ENCODE data around the gene GTPBP1.

The GTPBP1 gene

DNA sequence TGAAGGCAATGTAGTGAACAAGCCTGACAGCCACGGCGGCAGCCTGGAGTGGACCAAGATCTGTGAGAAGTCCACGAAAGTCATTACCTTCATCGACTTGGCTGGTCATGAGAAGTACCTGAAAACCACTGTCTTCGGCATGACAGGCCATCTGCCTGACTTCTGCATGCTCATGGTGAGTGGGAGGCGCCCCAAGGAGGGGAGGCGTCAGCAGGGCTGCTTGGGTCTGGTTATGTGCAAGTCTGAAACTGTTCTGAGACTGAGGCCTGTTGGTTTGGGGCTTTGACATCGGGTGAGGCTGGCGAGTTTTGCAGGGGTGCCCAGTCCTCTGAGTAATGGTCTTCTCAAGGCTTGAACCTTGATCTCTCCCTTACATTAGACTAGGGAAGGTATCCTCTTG, 11.1 kb downstream of the GTPBP1 start:
- H3K9ac ChIP-seq (ENCODE audit: low read depth, low read length, poor library complexity), result no peak overlapping the region
- peaks cover 27 to 75% of the 10 kb centered on the region in 2 donors for H3K36me3 ChIP-seq (replicated peaks in 1 of 2; ENCODE audit: control insufficient read depth in 2 of 2, insufficient read depth in 2 of 2, low read length in 2 of 2)
- WGBS, 2 donors (ENCODE audit: extremely low coverage in 2 of 2, insufficient read length in 2 of 2, insufficient replicate concordance in 1 of 2), result no CpG with 5 or more reads among the region's 9 CpGs
- H2AK5ac ChIP-seq (ENCODE audit: low read depth, low read length), result no peak overlapping the region
- peaks cover 0 to 2% of the 10 kb centered on the region in 2 donors for H3K9me3 ChIP-seq (replicated peaks in 1 of 2; ENCODE audit: control insufficient read depth in 2 of 2, insufficient read depth in 1 of 2, low read depth in 1 of 2, low read length in 2 of 2)
- H4K91ac ChIP-seq (ENCODE audit: low read depth, low read length, poor library complexity), result no peak overlapping the region
- H3K14ac ChIP-seq (ENCODE audit: low read length), result no peak overlapping the region
- H3K4ac ChIP-seq (ENCODE audit: low read length), result no peak overlapping the region
- H2BK120ac ChIP-seq (ENCODE audit: low read depth, low read length), result no peak overlapping the region
- DNase-seq (ENCODE audit: low spot score), result no peak
- no peak overlapping the region for H3K4me2 ChIP-seq (ENCODE audit: insufficient read depth, low read length, poor library complexity, severe bottlenecking)
- H3K4me1 ChIP-seq (ENCODE audit: control insufficient read depth in 2 of 2, insufficient read depth in 1 of 2, low read depth in 1 of 2, low read length in 2 of 2), result peaks cover 2 to 22% of the 10 kb centered on the region in 2 donors
- H2BK5ac ChIP-seq (ENCODE audit: low read length), result peak overlapping the region; percentile 35
- no peak overlapping the region for H2BK15ac ChIP-seq (ENCODE audit: low read length)
- H3K23ac ChIP-seq (ENCODE audit: low read depth, low read length, poor library complexity), result peak overlapping the region; percentile 46
- H3K27ac ChIP-seq (replicated peaks; ENCODE audit: low read length), result no peak overlapping the region
- peak overlapping the region; percentile 48 for H3K18ac ChIP-seq (ENCODE audit: low read length)
- H3K4me3 ChIP-seq (ENCODE audit: low read length in 2 of 2), result no peak overlapping the region
- no peak overlapping the region for H4K8ac ChIP-seq (ENCODE audit: low read depth, low read length)
- peaks cover 21% of the 10 kb centered on the region for H3K79me1 ChIP-seq (ENCODE audit: low read depth, low read length)
- H3K27me3 ChIP-seq (ENCODE audit: control insufficient read depth in 3 of 3, insufficient read depth in 3 of 3, low read depth in 1 of 3, low read length in 3 of 3), result no peaks in the 10 kb centered on the region
- no peak overlapping the region for H2AFZ ChIP-seq (ENCODE audit: low read length)
- no peak overlapping the region for H2BK12ac ChIP-seq (ENCODE audit: low read length)

DNA sequence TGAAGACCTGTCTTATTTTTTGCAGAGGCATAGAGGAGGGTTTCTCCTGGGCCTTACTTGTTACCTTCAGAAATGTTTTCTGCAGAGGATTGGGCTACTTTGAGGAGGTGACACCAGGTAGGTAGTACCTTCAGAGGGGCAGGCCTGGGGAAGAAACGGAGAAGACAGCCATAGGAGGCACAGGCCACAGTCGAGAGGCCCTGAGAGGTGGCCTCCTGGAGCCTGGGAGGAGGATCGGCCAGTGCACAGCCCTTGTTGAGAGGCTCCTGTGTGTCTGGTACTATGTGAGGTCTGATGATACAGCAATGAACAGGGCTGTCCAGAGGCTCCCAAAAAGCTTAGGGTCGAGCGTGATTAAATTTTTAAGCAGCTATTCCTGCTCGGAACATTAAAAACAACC, 11.5 kb downstream of the GTPBP1 start:
- Histone ChIP-seq H3K23ac (ENCODE audit: low read depth, low read length, poor library complexity) (no peak overlapping the region), H3K4me1 (ENCODE audit: control insufficient read depth in 2 of 2, insufficient read depth in 1 of 2, low read depth in 1 of 2, low read length in 2 of 2) (peaks cover 2 to 20% of the 10 kb centered on the region in 2 donors), H3K14ac (ENCODE audit: low read length) (no peak overlapping the region), H2AK5ac (ENCODE audit: low read depth, low read length) (no peak overlapping the region), H3K27me3 (ENCODE audit: control insufficient read depth in 3 of 3, insufficient read depth in 3 of 3, low read depth in 1 of 3, low read length in 3 of 3) (no peaks in the 10 kb centered on the region), H2BK12ac (ENCODE audit: low read length) (no peak overlapping the region), H3K4me3 (ENCODE audit: low read length in 2 of 2) (no peak overlapping the region), H3K9ac (ENCODE audit: low read depth, low read length, poor library complexity) (no peak overlapping the region), H4K8ac (ENCODE audit: low read depth, low read length) (no peak overlapping the region), H3K27ac (replicated peaks; ENCODE audit: low read length) (no peak overlapping the region), H2AFZ (ENCODE audit: low read length) (no peak overlapping the region), H3K9me3 (replicated peaks in 1 of 2; ENCODE audit: control insufficient read depth in 2 of 2, insufficient read depth in 1 of 2, low read depth in 1 of 2, low read length in 2 of 2) (peaks cover 0 to 2% of the 10 kb centered on the region in 2 donors), H3K36me3 (replicated peaks in 1 of 2; ENCODE audit: control insufficient read depth in 2 of 2, insufficient read depth in 2 of 2, low read length in 2 of 2) (peaks cover 27 to 76% of the 10 kb centered on the region in 2 donors), H3K4me2 (ENCODE audit: insufficient read depth, low read length, poor library complexity, severe bottlenecking) (no peak overlapping the region), H3K79me1 (ENCODE audit: low read depth, low read length) (peaks cover 21% of the 10 kb centered on the region), H3K18ac (ENCODE audit: low read length) (no peak overlapping the region), H2BK5ac (ENCODE audit: low read length) (no peak overlapping the region), H2BK120ac (ENCODE audit: low read depth, low read length) (no peak overlapping the region), H2BK15ac (ENCODE audit: low read length) (no peak overlapping the region), H4K91ac (ENCODE audit: low read depth, low read length, poor library complexity) (no peak overlapping the region), H3K4ac (ENCODE audit: low read length) (no peak overlapping the region)
- no peak for DNase-seq (ENCODE audit: low spot score)
- WGBS, 2 donors (ENCODE audit: extremely low coverage in 2 of 2, insufficient read length in 2 of 2, insufficient replicate concordance in 1 of 2), result no CpG with 5 or more reads among the region's 6 CpGs

DNA sequence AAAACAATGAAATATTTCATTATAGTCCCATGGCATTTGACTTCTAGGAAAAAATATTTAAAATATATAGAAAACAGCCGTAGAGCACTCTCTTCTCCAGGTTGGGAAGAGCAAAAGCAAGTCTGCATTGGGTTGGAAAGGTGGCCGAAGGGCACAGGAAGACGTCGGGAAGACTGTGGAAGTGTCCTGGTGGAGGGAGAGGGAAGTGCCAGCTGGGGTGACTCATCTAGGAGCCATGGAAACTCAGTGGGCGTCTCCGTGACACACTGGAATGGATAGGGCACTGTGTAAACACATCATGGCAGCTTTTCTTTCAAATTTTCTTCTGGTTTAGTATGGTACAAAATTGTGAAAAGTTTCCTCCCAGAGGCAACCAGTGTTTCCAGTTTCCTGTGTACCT, 12.7 kb downstream of the GTPBP1 start:
- Histone ChIP-seq H3K27ac (replicated peaks; ENCODE audit: low read length) (no peak overlapping the region), H3K36me3 (replicated peaks in 1 of 2; ENCODE audit: control insufficient read depth in 2 of 2, insufficient read depth in 2 of 2, low read length in 2 of 2) (peaks cover 36 to 84% of the 10 kb centered on the region in 2 donors)

DNA sequence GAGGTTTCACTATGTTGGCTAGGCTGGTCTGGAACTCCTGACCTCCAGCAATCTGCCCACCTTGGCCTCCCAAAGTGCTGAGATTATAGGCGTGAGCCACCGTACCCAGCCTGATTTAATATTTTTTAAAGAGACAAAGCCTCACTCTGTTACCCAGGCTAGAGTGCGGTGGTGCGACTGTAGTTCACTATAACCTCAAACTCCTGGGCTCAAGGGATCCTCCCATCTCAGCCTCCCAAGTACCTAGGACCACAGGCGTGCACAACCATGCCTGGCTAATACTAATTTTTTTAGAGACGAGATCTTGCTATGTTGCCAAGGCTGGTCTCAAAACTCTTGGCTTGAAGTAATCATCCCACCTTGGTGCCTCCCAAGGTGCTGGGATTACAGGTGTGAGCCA, 13.5 kb downstream of the GTPBP1 start:
- H3K18ac ChIP-seq (ENCODE audit: low read length), result no peak overlapping the region
- peaks cover 0 to 6% of the 10 kb centered on the region in 2 donors for H3K4me1 ChIP-seq (ENCODE audit: control insufficient read depth in 2 of 2, insufficient read depth in 1 of 2, low read depth in 1 of 2, low read length in 2 of 2)
- H4K91ac ChIP-seq (ENCODE audit: low read depth, low read length, poor library complexity), result no peak overlapping the region
- H3K27me3 ChIP-seq (ENCODE audit: control insufficient read depth in 3 of 3, insufficient read depth in 3 of 3, low read depth in 1 of 3, low read length in 3 of 3), result no peaks in the 10 kb centered on the region
- no peak for DNase-seq (ENCODE audit: low spot score)
- no peak overlapping the region for H4K8ac ChIP-seq (ENCODE audit: low read depth, low read length)
- H3K9ac ChIP-seq (ENCODE audit: low read depth, low read length, poor library complexity), result no peak overlapping the region
- no peak overlapping the region for H2BK120ac ChIP-seq (ENCODE audit: low read depth, low read length)
- H3K36me3 ChIP-seq (replicated peaks in 1 of 2; ENCODE audit: control insufficient read depth in 2 of 2, insufficient read depth in 2 of 2, low read length in 2 of 2), result peaks cover 42 to 91% of the 10 kb centered on the region in 2 donors
- no peak overlapping the region for H2BK5ac ChIP-seq (ENCODE audit: low read length)
- H3K27ac ChIP-seq (replicated peaks; ENCODE audit: low read length), result no peak overlapping the region
- no peak overlapping the region for H3K4me2 ChIP-seq (ENCODE audit: insufficient read depth, low read length, poor library complexity, severe bottlenecking)
- H3K14ac ChIP-seq (ENCODE audit: low read length), result no peak overlapping the region
- no CpG with 5 or more reads among the region's 6 CpGs for WGBS, 2 donors (ENCODE audit: extremely low coverage in 2 of 2, insufficient read length in 2 of 2, insufficient replicate concordance in 1 of 2)
- H3K9me3 ChIP-seq (replicated peaks in 1 of 2; ENCODE audit: control insufficient read depth in 2 of 2, insufficient read depth in 1 of 2, low read depth in 1 of 2, low read length in 2 of 2), result peaks cover 0 to 2% of the 10 kb centered on the region in 2 donors
- peaks cover 19% of the 10 kb centered on the region for H3K79me1 ChIP-seq (ENCODE audit: low read depth, low read length)
- H3K23ac ChIP-seq (ENCODE audit: low read depth, low read length, poor library complexity), result no peak overlapping the region
- H3K4ac ChIP-seq (ENCODE audit: low read length), result no peak overlapping the region
- H2AK5ac ChIP-seq (ENCODE audit: low read depth, low read length), result no peak overlapping the region
- no peak overlapping the region for H2BK15ac ChIP-seq (ENCODE audit: low read length)
- H2BK12ac ChIP-seq (ENCODE audit: low read length), result no peak overlapping the region
- no peak overlapping the region for H2AFZ ChIP-seq (ENCODE audit: low read length)
- no peak overlapping the region for H3K4me3 ChIP-seq (ENCODE audit: low read length in 2 of 2)

More for the DNA sequence above, 12.7 kb downstream of the GTPBP1 start:
- Histone ChIP-seq H3K18ac (ENCODE audit: low read length) (no peak overlapping the region), H3K4me3 (ENCODE audit: low read length in 2 of 2) (no peak overlapping the region), H3K9me3 (replicated peaks in 1 of 2; ENCODE audit: control insufficient read depth in 2 of 2, insufficient read depth in 1 of 2, low read depth in 1 of 2, low read length in 2 of 2) (peaks cover 0 to 2% of the 10 kb centered on the region in 2 donors), H3K79me1 (ENCODE audit: low read depth, low read length) (peaks cover 19% of the 10 kb centered on the region), H3K4me1 (ENCODE audit: control insufficient read depth in 2 of 2, insufficient read depth in 1 of 2, low read depth in 1 of 2, low read length in 2 of 2) (peaks cover 2 to 9% of the 10 kb centered on the region in 2 donors), H4K91ac (ENCODE audit: low read depth, low read length, poor library complexity) (no peak overlapping the region), H3K14ac (ENCODE audit: low read length) (no peak overlapping the region), H3K9ac (ENCODE audit: low read depth, low read length, poor library complexity) (no peak overlapping the region), H2BK12ac (ENCODE audit: low read length) (no peak overlapping the region), H2BK120ac (ENCODE audit: low read depth, low read length) (no peak overlapping the region), H3K27me3 (ENCODE audit: control insufficient read depth in 3 of 3, insufficient read depth in 3 of 3, low read depth in 1 of 3, low read length in 3 of 3) (no peaks in the 10 kb centered on the region), H2BK5ac (ENCODE audit: low read length) (no peak overlapping the region), H2BK15ac (ENCODE audit: low read length) (no peak overlapping the region), H3K23ac (ENCODE audit: low read depth, low read length, poor library complexity) (no peak overlapping the region), H2AFZ (ENCODE audit: low read length) (no peak overlapping the region), H2AK5ac (ENCODE audit: low read depth, low read length) (no peak overlapping the region), H3K4ac (ENCODE audit: low read length) (no peak overlapping the region), H3K4me2 (ENCODE audit: insufficient read depth, low read length, poor library complexity, severe bottlenecking) (no peak overlapping the region), H4K8ac (ENCODE audit: low read depth, low read length) (no peak overlapping the region)
- WGBS, 2 donors (ENCODE audit: extremely low coverage in 2 of 2, insufficient read length in 2 of 2, insufficient replicate concordance in 1 of 2), result no CpG with 5 or more reads among the region's 6 CpGs
- no peak for DNase-seq (ENCODE audit: low spot score)
